GM23338 (cell line): ENCODE measurements around the gene PTPRN2.

Source experiments
- CREB1 ChIP-seq: fragments of 250-450 bp; sonication (Bioruptor Pico); IDR thresholded peaks from 2 replicates; pipeline ENCODE4 v1.5.0; 2020; ENCODE audit warnings: low read depth, mild to moderate bottlenecking, moderate library complexity
- ETS1 ChIP-seq: IDR thresholded peaks from 2 replicates; pipeline ENCODE4 v1.6.1; 2016; ENCODE audit warnings: antibody characterized with exemption
- EZH2 ChIP-seq: fragments of 200-600 bp; sonication (generic); IDR thresholded peaks from one replicate; pipeline ENCODE4 v1.8.0; 2017; ENCODE audit warnings: antibody characterized with exemption, mild to moderate bottlenecking, low read depth; ENCODE audit not compliant: unreplicated experiment
- EZH2phosphoT487 ChIP-seq: fragments of 200-600 bp; sonication (generic); IDR thresholded peaks from one replicate; pipeline ENCODE4 v1.8.1; 2018; ENCODE audit warnings: antibody characterized with exemption; ENCODE audit not compliant: unreplicated experiment
- POLR2AphosphoS5 ChIP-seq: IDR thresholded peaks from 2 replicates; pipeline ENCODE4 v1.6.1; 2016; ENCODE audit warnings: antibody characterized with exemption, low read depth
- REST ChIP-seq: IDR thresholded peaks from one replicate; pipeline ENCODE4 v1.6.1; 2018; ENCODE audit warnings: antibody characterized with exemption; ENCODE audit not compliant: unreplicated experiment
- TF ChIP-seq, protein P1 (sequence below), 2 experiments: fragments of 200-600 bp in 1 of 2; sonication (generic) in 1 of 2; conservative IDR thresholded peaks; 2 replicates each; pipeline versions ENCODE4 v1.5.1 to v1.6.1; 2016 to 2017; ENCODE audit warnings: antibody characterized with exemption in 2 of 2, low read depth in 2 of 2, mild to moderate bottlenecking in 2 of 2, moderate library complexity in 1 of 2

DNA sequence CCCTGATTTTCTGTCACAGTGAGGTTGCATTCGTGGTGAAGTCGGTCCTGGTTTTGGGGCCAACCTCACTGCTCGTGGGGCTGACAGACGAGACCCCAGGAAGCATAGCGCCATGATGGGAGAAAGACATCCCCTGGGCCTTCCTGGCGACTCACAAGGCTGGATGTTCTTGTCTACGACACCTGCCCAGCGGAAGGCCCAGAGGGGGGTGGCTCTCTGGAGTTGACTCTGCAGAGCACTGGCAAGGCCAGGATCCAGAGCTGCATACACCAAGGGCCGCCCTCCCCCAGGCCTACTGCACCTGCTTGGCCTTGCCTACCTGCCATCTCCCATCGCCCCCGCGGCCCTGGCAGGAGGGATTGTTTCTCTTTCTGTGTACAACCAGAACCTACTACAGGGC lies 608.9 kb downstream of the PTPRN2 start:
- TF ChIP-seq, protein P1, sequence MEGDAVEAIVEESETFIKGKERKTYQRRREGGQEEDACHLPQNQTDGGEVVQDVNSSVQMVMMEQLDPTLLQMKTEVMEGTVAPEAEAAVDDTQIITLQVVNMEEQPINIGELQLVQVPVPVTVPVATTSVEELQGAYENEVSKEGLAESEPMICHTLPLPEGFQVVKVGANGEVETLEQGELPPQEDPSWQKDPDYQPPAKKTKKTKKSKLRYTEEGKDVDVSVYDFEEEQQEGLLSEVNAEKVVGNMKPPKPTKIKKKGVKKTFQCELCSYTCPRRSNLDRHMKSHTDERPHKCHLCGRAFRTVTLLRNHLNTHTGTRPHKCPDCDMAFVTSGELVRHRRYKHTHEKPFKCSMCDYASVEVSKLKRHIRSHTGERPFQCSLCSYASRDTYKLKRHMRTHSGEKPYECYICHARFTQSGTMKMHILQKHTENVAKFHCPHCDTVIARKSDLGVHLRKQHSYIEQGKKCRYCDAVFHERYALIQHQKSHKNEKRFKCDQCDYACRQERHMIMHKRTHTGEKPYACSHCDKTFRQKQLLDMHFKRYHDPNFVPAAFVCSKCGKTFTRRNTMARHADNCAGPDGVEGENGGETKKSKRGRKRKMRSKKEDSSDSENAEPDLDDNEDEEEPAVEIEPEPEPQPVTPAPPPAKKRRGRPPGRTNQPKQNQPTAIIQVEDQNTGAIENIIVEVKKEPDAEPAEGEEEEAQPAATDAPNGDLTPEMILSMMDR (conservative IDR thresholded peaks at IDR 0.05; ENCODE audit: low read depth in 2 of 2), result no peak
- TF ChIP-seq ETS1 (no peak), EZH2phosphoT487 (no peak), POLR2AphosphoS5 (no peak), CREB1 (CRISPR knock-in tag) (no peak), EZH2 (no peak), REST (no peak)
